ENCODE measurements around the gene NEDD8. TPM values are rescaled to one million over a fixed set of nuclear protein-coding genes. Genes with fewer than 3 reads are reported as not detected.

Gene NEDD8
- total RNA-seq, 2 experiments from 2014 or later = 167 to 172 TPM

GRCh38 chr14:24185026-24185425 is 47.1 kb downstream of the NEDD8 start:
- Mint-ChIP-seq H3K4me1 (ENCODE audit: low read depth) (peaks cover 28% of the 10 kb centered on the region), H3K4me3 (no peak overlapping the region), H3K27ac (no peak overlapping the region), H3K36me3 (ENCODE audit: low read depth) (peaks cover 31% of the 10 kb centered on the region), H3K27me3 (no peaks in the 10 kb centered on the region), H3K9me3 (no peaks in the 10 kb centered on the region)
- CTCF ChIA-PET = interaction anchor here (1.0 to 1.3 kb wide), 3 partner anchors 10 to 76 kb away, joined by 3 to 4 read pairs (median 3); partner anchors contain the start of genes IRF9 and TM9SF1
- no peak for ATAC-seq
- TF ChIP-seq CTCF (IDR thresholded peaks at IDR 0.05) = no peak
- intact Hi-C loops (cut with micrococcal nuclease) = no loop called here
- no peak for DNase-seq
- POLR2A ChIA-PET = interaction anchor here (1.1 to 13.4 kb wide), 5 partner anchors 8 to 24 kb away, joined by 3 to 163 read pairs (median 12); partner anchors contain the start of genes IRF9, REC8 and TM9SF1

GRCh38 chr14:24184104-24184970 is 47.8 kb downstream of the NEDD8 start:
- ATAC-seq = no peak
- H3K27me3 Mint-ChIP-seq = no peaks in the 10 kb centered on the region
- no peaks in the 10 kb centered on the region for H3K9me3 Mint-ChIP-seq
- TF ChIP-seq CTCF (IDR thresholded peaks at IDR 0.05) = no peak
- H3K4me3 Mint-ChIP-seq = no peak overlapping the region
- H3K36me3 Mint-ChIP-seq (ENCODE audit: low read depth) = peaks cover 34% of the 10 kb centered on the region
- no peak for DNase-seq
- no peak overlapping the region for H3K27ac Mint-ChIP-seq
- ChIA-PET CTCF (interaction anchor here (1.0 to 1.2 kb wide), 3 partner anchors 11 to 23 kb away, joined by 3 read pairs; partner anchors contain the start of gene IRF9), POLR2A (interaction anchor here (0.7 to 13.4 kb wide), 6 partner anchors 13 to 105 kb away, joined by 3 to 163 read pairs (median 6); partner anchors contain the start of genes CHMP4A, IRF9, REC8 and RNF31)
- peaks cover 25% of the 10 kb centered on the region for H3K4me1 Mint-ChIP-seq (ENCODE audit: low read depth)
- intact Hi-C loops (cut with micrococcal nuclease) = no loop called here

GRCh38 chr14:24183014-24183481 is 49.1 kb downstream of the NEDD8 start:
- Mint-ChIP-seq H3K27ac (no peak overlapping the region), H3K9me3 (no peaks in the 10 kb centered on the region), H3K27me3 (no peaks in the 10 kb centered on the region), H3K4me1 (ENCODE audit: low read depth) (peaks cover 19% of the 10 kb centered on the region), H3K36me3 (ENCODE audit: low read depth) (peaks cover 32% of the 10 kb centered on the region), H3K4me3 (no peak overlapping the region)
- ChIA-PET POLR2A (interaction anchor here (1.1 to 13.4 kb wide), 4 partner anchors 12 to 50 kb away, joined by 3 to 163 read pairs (median 48); partner anchors contain the start of genes IRF9, REC8 and TM9SF1), CTCF (no interaction called here)
- ATAC-seq = no peak
- intact Hi-C loops (cut with micrococcal nuclease) = no loop called here
- no peak for DNase-seq
- TF ChIP-seq CTCF (IDR thresholded peaks at IDR 0.05) = no peak

GRCh38 chr14:24182110-24182882 is 49.9 kb downstream of the NEDD8 start:
- Mint-ChIP-seq H3K4me3 (no peak overlapping the region), H3K9me3 (no peaks in the 10 kb centered on the region), H3K36me3 (ENCODE audit: low read depth) (peaks cover 26% of the 10 kb centered on the region), H3K4me1 (ENCODE audit: low read depth) (peaks cover 13% of the 10 kb centered on the region), H3K27me3 (no peaks in the 10 kb centered on the region), H3K27ac (no peak overlapping the region)
- ChIA-PET POLR2A (interaction anchor here (1.1 to 13.4 kb wide), 5 partner anchors 11 to 50 kb away, joined by 3 to 163 read pairs (median 6); partner anchors contain the start of genes IRF9, REC8 and TM9SF1), CTCF (no interaction called here)
- TF ChIP-seq CTCF (IDR thresholded peaks at IDR 0.05) = no peak
- intact Hi-C loops (cut with micrococcal nuclease) = no loop called here
- DNase-seq = no peak
- no peak for ATAC-seq

Measured in activated CD8-positive, alpha-beta T cell treated with anti-CD3 and anti-CD28 coated beads for 36 hours (primary cell).